Measurements from ENCODE around the gene CXADR.
A peak's percentile ranks its signal among the peaks of the same experiment; 100 is the strongest.

Gene CXADR

GRCh38 chr21:17607684-17608083 is 94.8 kb downstream of the CXADR start:
- DNase-seq (ENCODE audit: low read depth), result no peak

- DNase-seq (ENCODE audit: low read depth), result no peak
Measured at GRCh38 chr21:17609681-17610080, 96.8 kb downstream of the CXADR start.

DNA sequence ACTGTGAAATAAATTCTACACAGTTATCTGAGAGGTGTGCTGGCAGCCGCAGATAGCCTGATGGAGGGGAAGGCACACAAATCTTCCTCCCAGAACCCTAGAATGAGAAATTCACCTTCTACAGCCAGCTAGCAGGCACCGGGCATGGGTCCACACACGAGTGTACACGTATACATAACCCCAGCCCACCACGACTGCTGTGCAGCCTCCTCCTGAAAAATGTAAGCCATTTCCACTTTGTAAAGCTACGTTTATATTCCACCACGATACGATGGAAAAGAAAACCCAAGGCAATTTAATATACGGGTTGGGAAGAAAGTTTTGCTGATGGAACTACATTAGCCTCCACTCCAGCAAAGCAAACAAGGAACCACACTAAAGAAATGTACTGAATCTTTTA is 98.1 kb downstream of the CXADR start:
- no peak for DNase-seq (ENCODE audit: low read depth)

DNA sequence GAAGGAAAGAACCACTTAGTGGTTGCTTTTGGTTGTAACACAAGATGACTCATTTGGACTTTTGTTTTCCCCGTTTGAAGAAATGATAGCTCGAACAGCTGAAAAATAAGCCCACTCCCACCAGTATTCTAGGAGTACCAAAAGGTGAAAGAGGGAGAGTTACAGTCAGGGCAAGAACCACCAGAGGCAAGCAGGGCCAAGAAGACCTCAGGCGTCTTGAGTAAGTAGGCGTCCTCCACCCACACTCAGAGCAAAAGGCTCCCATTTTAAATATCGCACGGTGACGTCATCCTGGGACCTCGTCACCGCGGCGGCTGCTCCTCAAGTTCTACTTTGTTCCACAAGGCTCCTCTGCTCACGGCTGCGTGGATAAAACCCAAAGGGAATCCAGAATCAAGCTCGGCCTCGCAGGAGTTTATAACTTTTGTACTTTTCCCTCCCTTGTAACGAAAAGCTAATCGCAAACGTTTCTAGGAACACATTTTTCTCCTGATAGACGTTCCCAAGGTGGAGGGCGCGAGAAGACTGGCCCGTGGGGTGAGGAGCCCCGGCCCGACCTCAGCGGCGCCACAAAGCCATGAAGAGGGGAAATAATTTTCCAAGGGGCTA is 98.7 kb downstream of the CXADR start:
- DNase-seq (ENCODE audit: low read depth), result peak; percentile 64

DNA sequence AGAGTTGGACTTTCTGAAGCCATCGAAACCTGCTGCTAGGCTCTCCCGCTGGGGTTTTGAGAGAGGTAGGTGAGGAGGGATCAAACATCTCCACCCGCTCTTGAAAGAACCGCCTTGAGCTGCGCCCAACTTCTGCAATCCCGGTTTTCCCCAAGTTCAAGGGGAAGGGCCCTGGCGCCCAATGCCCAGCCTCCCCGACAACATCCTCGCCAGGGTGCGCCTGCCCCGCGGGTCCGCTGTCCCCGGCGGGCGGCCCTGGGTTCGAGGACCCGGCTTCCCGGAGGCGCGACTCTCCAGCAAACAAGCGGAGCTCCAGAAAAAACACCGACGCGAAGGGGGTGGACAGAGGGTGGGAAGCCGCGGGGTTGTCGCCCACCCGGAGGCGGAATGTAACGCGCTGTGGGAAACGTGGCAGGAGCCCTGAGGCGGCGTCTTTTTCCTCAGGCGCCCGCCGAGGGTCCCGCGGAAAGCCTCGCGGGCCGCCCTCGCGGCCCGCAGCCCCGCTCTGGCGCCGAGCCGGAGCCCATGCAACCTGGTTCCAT is 99.3 kb downstream of the CXADR start:
- no peak for DNase-seq (ENCODE audit: low read depth)

- peak; percentile 45 for DNase-seq (ENCODE audit: low read depth)
Measured at GRCh38 chr21:17612565-17613241, 99.9 kb downstream of the CXADR start, which contains the start of gene BTG3. TSS of gene BTG3 (minus strand) at chr21:17612901. CDS start at chr21:17609144, 3,757 bp downstream.

GRCh38 chr21:17613242-17613676 is 100.4 kb downstream of the CXADR start:
- no peak for DNase-seq (ENCODE audit: low read depth)

DNA sequence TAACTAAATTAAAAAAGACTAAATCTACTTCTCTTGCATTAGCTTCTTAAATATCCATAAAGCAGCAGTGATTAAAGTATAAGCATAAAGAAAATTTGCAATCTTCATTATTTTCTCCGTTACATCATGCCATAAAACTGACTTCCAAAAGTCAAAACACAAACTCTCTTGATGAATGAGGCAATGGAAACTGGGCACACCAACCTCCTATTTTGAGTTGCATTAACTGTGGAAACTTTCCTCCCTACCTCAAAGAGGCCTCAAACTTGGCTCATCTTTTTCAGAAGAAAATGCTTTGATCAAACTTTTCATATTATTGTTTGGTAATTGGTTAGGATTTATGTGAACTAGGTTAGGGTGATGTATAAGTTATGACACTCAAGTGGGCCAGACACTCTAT is 104.0 kb downstream of the CXADR start:
- no peak for DNase-seq (ENCODE audit: low read depth)

DNA sequence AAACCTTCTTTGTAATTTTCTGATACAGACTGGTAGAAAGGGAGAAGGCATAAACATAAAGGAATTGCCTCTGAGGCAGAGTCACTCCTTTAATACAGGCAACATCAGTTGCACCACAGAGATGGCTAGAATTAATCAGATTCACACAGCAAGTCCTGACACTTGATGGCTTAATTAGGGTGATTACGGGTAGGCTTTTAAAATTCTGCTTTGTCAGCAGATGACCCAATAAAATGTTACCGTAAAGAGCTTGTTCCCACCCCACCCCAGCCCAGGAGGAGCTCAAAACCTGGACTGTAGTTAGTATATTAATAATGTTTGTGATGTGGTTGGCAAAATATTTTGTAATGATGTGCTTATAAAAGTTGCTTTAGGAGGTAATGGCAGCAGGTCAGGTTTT is 109.2 kb downstream of the CXADR start:
- DNase-seq (ENCODE audit: low read depth), result no peak

- DNase-seq (ENCODE audit: low read depth), result no peak
Measured at GRCh38 chr21:17631195-17631594, 118.4 kb downstream of the CXADR start.

GRCh38 chr21:17636711-17637110 is 123.9 kb downstream of the CXADR start:
- no peak for DNase-seq (ENCODE audit: low read depth)

DNA sequence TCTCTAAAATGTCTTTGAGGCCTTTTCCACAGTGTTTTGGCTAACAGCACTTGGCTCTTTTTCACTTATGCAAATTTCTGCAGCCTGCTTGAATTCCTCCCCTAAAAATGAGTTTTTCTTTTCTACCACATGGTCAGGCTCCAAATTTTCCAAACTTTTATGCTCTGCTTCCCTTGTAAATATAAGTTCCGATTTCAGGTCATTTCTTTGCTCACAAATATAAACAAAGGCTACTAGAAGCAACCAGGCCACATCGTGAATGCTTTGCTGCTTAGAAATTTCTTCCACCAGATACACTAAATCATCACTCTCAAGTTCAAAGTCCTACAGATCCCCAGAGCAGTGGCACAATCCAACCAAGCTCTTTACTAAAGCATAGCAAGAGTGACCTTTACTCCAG is 128.0 kb downstream of the CXADR start:
- DNase-seq (ENCODE audit: low read depth), result no peak
